DOHH2 (cell line): ENCODE results near the gene ADTRP.

Source experiments
- EZH2phosphoT487 ChIP-seq: fragments of 200-600 bp; sonication (generic); IDR thresholded peaks from 2 replicates; pipeline ENCODE4 v1.6.1; 2017; ENCODE audit warnings: borderline replicate concordance, mild to moderate bottlenecking, antibody characterized with exemption, low read length, moderate library complexity, mixed read lengths
- TF ChIP-seq, protein P1 (sequence below): fragments of 200-600 bp; sonication (generic); IDR thresholded peaks from one replicate; pipeline ENCODE4 v1.5.1; 2014; ENCODE audit warnings: antibody characterized with exemption, mild to moderate bottlenecking, low read depth, low read length; ENCODE audit not compliant: poor library complexity, severe bottlenecking

DNA sequence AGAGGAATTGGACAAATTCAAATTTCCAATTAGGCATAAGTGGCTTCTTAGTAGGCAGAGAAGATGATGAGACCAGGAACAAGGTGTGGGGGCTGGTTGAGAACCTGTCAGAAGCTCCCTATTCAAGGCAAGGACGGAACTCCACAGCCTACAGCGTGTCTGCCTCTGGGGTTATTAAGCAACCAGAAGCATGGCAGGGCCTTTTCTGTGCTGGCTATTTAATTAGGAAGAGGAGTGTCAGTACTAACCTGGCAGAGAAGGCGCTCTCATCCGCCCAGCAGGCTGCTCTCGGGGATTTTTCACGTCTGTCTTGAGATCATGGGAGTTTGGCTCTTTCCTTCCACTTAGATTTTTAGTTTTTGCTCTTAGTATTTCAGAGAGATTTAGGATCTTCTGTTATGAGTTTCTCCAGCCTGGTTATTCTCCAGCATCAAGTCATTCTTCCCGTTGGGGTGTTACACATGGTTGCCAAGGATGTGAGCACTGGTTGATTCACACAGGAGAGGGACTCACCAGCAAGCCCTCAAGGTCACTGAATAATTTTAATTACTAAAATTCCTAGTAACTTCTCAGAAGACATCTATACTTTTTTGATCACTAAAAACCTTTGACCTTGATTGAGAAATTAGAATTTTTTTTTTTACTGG lies 23.9 kb downstream of the ADTRP start:
- TF ChIP-seq, protein P1, sequence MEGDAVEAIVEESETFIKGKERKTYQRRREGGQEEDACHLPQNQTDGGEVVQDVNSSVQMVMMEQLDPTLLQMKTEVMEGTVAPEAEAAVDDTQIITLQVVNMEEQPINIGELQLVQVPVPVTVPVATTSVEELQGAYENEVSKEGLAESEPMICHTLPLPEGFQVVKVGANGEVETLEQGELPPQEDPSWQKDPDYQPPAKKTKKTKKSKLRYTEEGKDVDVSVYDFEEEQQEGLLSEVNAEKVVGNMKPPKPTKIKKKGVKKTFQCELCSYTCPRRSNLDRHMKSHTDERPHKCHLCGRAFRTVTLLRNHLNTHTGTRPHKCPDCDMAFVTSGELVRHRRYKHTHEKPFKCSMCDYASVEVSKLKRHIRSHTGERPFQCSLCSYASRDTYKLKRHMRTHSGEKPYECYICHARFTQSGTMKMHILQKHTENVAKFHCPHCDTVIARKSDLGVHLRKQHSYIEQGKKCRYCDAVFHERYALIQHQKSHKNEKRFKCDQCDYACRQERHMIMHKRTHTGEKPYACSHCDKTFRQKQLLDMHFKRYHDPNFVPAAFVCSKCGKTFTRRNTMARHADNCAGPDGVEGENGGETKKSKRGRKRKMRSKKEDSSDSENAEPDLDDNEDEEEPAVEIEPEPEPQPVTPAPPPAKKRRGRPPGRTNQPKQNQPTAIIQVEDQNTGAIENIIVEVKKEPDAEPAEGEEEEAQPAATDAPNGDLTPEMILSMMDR, result no peak
- TF ChIP-seq EZH2phosphoT487, result no peak
